HepG2 (cell line): ENCODE measurements around the gene FAM171A2. TPM values are rescaled to one million over a fixed set of nuclear protein-coding genes. Genes with fewer than 3 reads are reported as not detected.

Experiments used
- AHDC1 ChIP-seq: sonication (generic); formaldehyde crosslinking; IDR thresholded peaks from 2 replicates; pipeline ENCODE4 v1.5.1; 2020; ENCODE audit warnings: mild to moderate bottlenecking, missing genetic modification reagents, borderline replicate concordance
- ATF7 ChIP-seq, 2 experiments: fragments of 450-650 bp in 1 of 2; sonication (generic) in 1 of 2; formaldehyde crosslinking in 1 of 2; IDR thresholded peaks; 2 replicates each; pipeline versions ENCODE4 v1.4.0 to v1.6.1; 2016 to 2020; ENCODE audit warnings: antibody characterized with exemption in 1 of 2, mild to moderate bottlenecking in 1 of 2, missing genetic modification reagents in 1 of 2
- JUNB ChIP-seq: sonication (generic); formaldehyde crosslinking; IDR thresholded peaks from 2 replicates; pipeline ENCODE4 v1.8.0; 2022; ENCODE audit warnings: missing genetic modification reagents, mild to moderate bottlenecking, borderline replicate concordance
- NFE2L2 ChIP-seq: fragments of 150-350 bp; IDR thresholded peaks from 2 replicates; pipeline ENCODE4 v1.6.1; 2014; ENCODE audit warnings: low read length
- NR3C1 ChIP-seq: sonication (generic); formaldehyde crosslinking; IDR thresholded peaks from 2 replicates; pipeline ENCODE4 v1.4.0; 2020; ENCODE audit warnings: missing genetic modification reagents
- PHF20 ChIP-seq: sonication (generic); formaldehyde crosslinking; IDR thresholded peaks from 2 replicates; pipeline ENCODE4 v1.5.0; 2020; ENCODE audit warnings: mild to moderate bottlenecking, missing genetic modification reagents
- POLR2AphosphoS5 ChIP-seq: IDR thresholded peaks from 2 replicates; pipeline ENCODE4 v1.6.1; 2012; ENCODE audit warnings: low read depth, low read length
- SPEN ChIP-seq: sonication (generic); formaldehyde crosslinking; IDR thresholded peaks from 2 replicates; pipeline ENCODE4 v1.5.1; 2020; ENCODE audit warnings: low read depth, mild to moderate bottlenecking, missing genetic modification reagents
- TBX3 ChIP-seq: fragments of 450-650 bp; IDR thresholded peaks from 2 replicates; pipeline ENCODE4 v1.6.1; 2017; ENCODE audit warnings: antibody characterized with exemption, mild to moderate bottlenecking, inconsistent platforms, borderline replicate concordance
- ZNF136 ChIP-seq: sonication (generic); formaldehyde crosslinking; IDR thresholded peaks from 2 replicates; pipeline ENCODE4 v1.8.1; 2022; ENCODE audit warnings: low read depth, mild to moderate bottlenecking, moderate library complexity, missing genetic modification reagents
- ZNF232 ChIP-seq: sonication (generic); formaldehyde crosslinking; IDR thresholded peaks from 2 replicates; pipeline ENCODE4 v1.4.0; 2020; ENCODE audit warnings: missing genetic modification reagents, borderline replicate concordance
- ZNF362 ChIP-seq: sonication (generic); formaldehyde crosslinking; IDR thresholded peaks from 2 replicates; pipeline ENCODE4 v1.4.0; 2020; ENCODE audit warnings: missing genetic modification reagents, mild to moderate bottlenecking, borderline replicate concordance
- ZNF598 ChIP-seq: sonication (generic); formaldehyde crosslinking; IDR thresholded peaks from 2 replicates; pipeline ENCODE4 v1.5.1; 2020; ENCODE audit warnings: mild to moderate bottlenecking, missing genetic modification reagents, borderline replicate concordance
- ZNF660 ChIP-seq: sonication (generic); formaldehyde crosslinking; IDR thresholded peaks from 2 replicates; pipeline ENCODE4 v1.5.1; 2020; ENCODE audit warnings: mild to moderate bottlenecking, low read depth, missing genetic modification reagents, borderline replicate concordance
- ZNF687 ChIP-seq: sonication (generic); formaldehyde crosslinking; IDR thresholded peaks from 2 replicates; pipeline ENCODE4 v1.5.1; 2020; ENCODE audit warnings: mild to moderate bottlenecking, missing genetic modification reagents, moderate library complexity
- ZNF737 ChIP-seq: sonication (generic); formaldehyde crosslinking; IDR thresholded peaks from 2 replicates; pipeline ENCODE4 v1.5.0; 2020; ENCODE audit warnings: missing genetic modification reagents, mild to moderate bottlenecking, borderline replicate concordance
- ZNF788 ChIP-seq: sonication (generic); formaldehyde crosslinking; IDR thresholded peaks from 2 replicates; pipeline ENCODE4 v1.5.0; 2020; ENCODE audit warnings: mild to moderate bottlenecking, missing genetic modification reagents, borderline replicate concordance
- polyA plus RNA-seq, 8 experiments: library from polyadenylated mRNA; depleted of rRNA in 3 of 8; stranded (reverse) in 7 of 8; unstranded in 1 of 8; fragments of >200 nt; fragmentation: Illumina TruSeq in 4 of 8; extraction: Trizol in 4 of 8; gene quantifications; 2 replicates each; pipeline versions ENCODE4 v1.2.1 to v1.2.3, GENCODE V29; 2011 to 2016; ENCODE audit warnings: low read depth in 4 of 8, missing spikeins in 1 of 8, mixed read lengths in 1 of 8; ENCODE audit not compliant: insufficient read depth in 1 of 8
- total RNA-seq, 5 experiments: library from RNA; depleted of rRNA; stranded (reverse); fragments of >200 nt; fragmentation: Illumina TruSeq; extraction: Trizol; gene quantifications; 2 replicates each; pipeline ENCODE4 v1.2.3, GENCODE V29; 2016; ENCODE audit warnings: low read depth in 1 of 5

FAM171A2 gene
- total and polyA plus RNA-seq, 2 of the 13 experiments (the other 11 are each of a cell fraction or from before 2014, with no cell fraction given) = 1.8 to 3.6 TPM

GRCh38 chr17:44318077-44318892 is 45.4 kb downstream of the FAM171A2 start (continued):
- TF ChIP-seq AHDC1 (CRISPR knock-in tag) (no peak), TBX3 (no peak), ZNF598 (no peak), NR3C1 (CRISPR knock-in tag) (no peak), PHF20 (CRISPR knock-in tag) (no peak), ZNF788 (CRISPR knock-in tag) (peak; percentile 34; the same call in 1 of the 2 replicates), ZNF737 (CRISPR knock-in tag) (0 out of 2 replicates have a peak, but pooled peaks have one; percentile 29), SPEN (CRISPR knock-in tag) (no peak), JUNB (no peak), ZNF660 (no peak), ZNF362 (CRISPR knock-in tag) (no peak), ZNF232 (CRISPR knock-in tag) (no peak), ATF7 (IDR thresholded peaks at IDR 0.05) (no peak), ATF7 (CRISPR knock-in tag; IDR thresholded peaks at IDR 0.05) (no peak), ZNF687 (CRISPR knock-in tag) (peak; percentile 18), NFE2L2 (no peak), POLR2AphosphoS5 (peak; percentile 29), ZNF136 (CRISPR knock-in tag) (no peak)
